Measurements from ENCODE around the gene OR2T34.
"Not testable (repeated sequence)": the region's sequence is repeated elsewhere in the genome, so short reads cannot be mapped to it uniquely, and the experiment has no call there.

OR2T34 gene

GRCh38 chr1:248574657-248575056 is at the start of gene OR2T34:
Gene OR2T34, minus strand, starts transcription at chr1:248574757. Its CDS starts 0 bp downstream, at chr1:248574757.
- DNase-seq (ENCODE audit: low spot score), result not testable (repeated sequence)

GRCh38 chr1:248622570-248623001 is 48.0 kb upstream of the OR2T34 start:
- no peak for DNase-seq (ENCODE audit: low spot score)

- no peak for DNase-seq (ENCODE audit: low spot score)
These were observed 47.2 kb upstream of the OR2T34 start for GRCh38 chr1:248621770-248622169.

GRCh38 chr1:248618878-248619277 is 44.3 kb upstream of the OR2T34 start:
- DNase-seq (ENCODE audit: low spot score), result no peak

- no peak for DNase-seq (ENCODE audit: low spot score)
These were observed 43.6 kb upstream of the OR2T34 start for GRCh38 chr1:248618119-248618518.

- DNase-seq (ENCODE audit: low spot score), result no peak
These were observed 39.2 kb upstream of the OR2T34 start for GRCh38 chr1:248613742-248614141.

- DNase-seq (ENCODE audit: low spot score), result no peak
These were observed 37.4 kb upstream of the OR2T34 start for GRCh38 chr1:248611883-248612414.

- no peak for DNase-seq (ENCODE audit: low spot score)
These were observed 35.7 kb upstream of the OR2T34 start for GRCh38 chr1:248610301-248610700.

GRCh38 chr1:248599396-248599795 is 24.8 kb upstream of the OR2T34 start:
- DNase-seq (ENCODE audit: low spot score), result no peak

GRCh38 chr1:248597589-248597988 is 23.0 kb upstream of the OR2T34 start, which contains the start of gene OR2T10:
Gene OR2T10, minus strand, starts transcription at chr1:248597700. Its CDS starts 3,932 bp downstream, at chr1:248593768.
- DNase-seq (ENCODE audit: low spot score), result no peak

GRCh38 chr1:248596615-248597014 is 22.1 kb upstream of the OR2T34 start:
- DNase-seq (ENCODE audit: low spot score), result no peak

- no peak for DNase-seq (ENCODE audit: low spot score)
These were observed 18.7 kb upstream of the OR2T34 start for GRCh38 chr1:248593226-248593625.

- DNase-seq (ENCODE audit: low spot score), result no peak
These were observed 18.1 kb upstream of the OR2T34 start for GRCh38 chr1:248592655-248593054.

- DNase-seq (ENCODE audit: low spot score), result no peak
These were observed 15.5 kb upstream of the OR2T34 start for GRCh38 chr1:248590055-248590454.

GRCh38 chr1:248589334-248589733 is 14.8 kb upstream of the OR2T34 start:
- DNase-seq (ENCODE audit: low spot score), result no peak

GRCh38 chr1:248585266-248585665 is 10.7 kb upstream of the OR2T34 start:
- no peak for DNase-seq (ENCODE audit: low spot score)

GRCh38 chr1:248576260-248576980 is 1.9 kb upstream of the OR2T34 start:
- no peak for DNase-seq (ENCODE audit: low spot score)

- DNase-seq (ENCODE audit: low spot score), result not testable (repeated sequence)
These were observed 701 bp downstream of the OR2T34 start for GRCh38 chr1:248573856-248574255.

GRCh38 chr1:248572049-248572448 is 2.5 kb downstream of the OR2T34 start:
- DNase-seq (ENCODE audit: low spot score), result not testable (repeated sequence)

GRCh38 chr1:248570811-248571210 is 3.7 kb downstream of the OR2T34 start:
- not testable (repeated sequence) for DNase-seq (ENCODE audit: low spot score)

- DNase-seq (ENCODE audit: low spot score), result not testable (repeated sequence)
These were observed 5.5 kb downstream of the OR2T34 start for GRCh38 chr1:248569049-248569448.

- not testable (repeated sequence) for DNase-seq (ENCODE audit: low spot score)
These were observed 8.8 kb downstream of the OR2T34 start for GRCh38 chr1:248565530-248566373.

GRCh38 chr1:248562672-248563071 is 11.9 kb downstream of the OR2T34 start, which contains the start of gene OR2T29:
Gene OR2T29, minus strand, starts transcription at chr1:248562772. Its CDS starts 3,281 bp downstream, at chr1:248559491.
- DNase-seq (ENCODE audit: low spot score), result not testable (repeated sequence)

Data from kidney capillary endothelial cell (primary cell).